H9 (cell line): ENCODE data around the gene STARD7. TPM values are rescaled to one million over a fixed set of nuclear protein-coding genes. Genes with fewer than 3 reads are reported as not detected.

Source experiments
- DNase-seq: peaks from one replicate; pipeline ENCODE4 v3.0.0-alpha.2; 2017
- H2AFZ ChIP-seq: one replicate; pipeline ENCODE4 v1.6.1; 2013; ENCODE audit warnings: mild to moderate bottlenecking, low read length, control low read depth, moderate library complexity
- H2AK5ac ChIP-seq: 2 replicates; pipeline ENCODE4 v1.6.1; 2013; ENCODE audit warnings: low read length, control low read depth, mixed read lengths; ENCODE audit not compliant: insufficient read length
- H2BK120ac ChIP-seq: one replicate; pipeline ENCODE4 v1.6.1; 2013; ENCODE audit warnings: low read depth, mild to moderate bottlenecking, low read length, control low read depth, inconsistent platforms; ENCODE audit not compliant: poor library complexity, severe bottlenecking
- H2BK12ac ChIP-seq: 2 replicates; pipeline ENCODE4 v1.6.1; 2013; ENCODE audit warnings: low read length, control low read depth, mixed read lengths, low read depth; ENCODE audit not compliant: insufficient read length
- H2BK15ac ChIP-seq: 2 replicates; pipeline ENCODE4 v1.6.1; 2013; ENCODE audit warnings: low read depth, low read length, control low read depth
- H2BK20ac ChIP-seq: one replicate; pipeline ENCODE4 v1.6.1; 2013; ENCODE audit warnings: low read depth, mild to moderate bottlenecking, low read length, control low read depth, inconsistent platforms; ENCODE audit not compliant: poor library complexity, severe bottlenecking
- H2BK5ac ChIP-seq: 2 replicates; pipeline ENCODE4 v1.6.1; 2013; ENCODE audit warnings: low read length, control low read depth, mixed read lengths; ENCODE audit not compliant: insufficient read length
- H3K14ac ChIP-seq: 2 replicates; pipeline ENCODE4 v1.6.1; 2013; ENCODE audit warnings: low read length, control low read depth; ENCODE audit not compliant: insufficient read depth
- H3K18ac ChIP-seq: 2 replicates; pipeline ENCODE4 v1.6.1; 2013; ENCODE audit warnings: low read depth, mild to moderate bottlenecking, mixed read lengths, low read length, control low read depth; ENCODE audit not compliant: insufficient read length
- H3K23ac ChIP-seq: 2 replicates; pipeline ENCODE4 v1.6.1; 2013; ENCODE audit warnings: low read length, control low read depth, mixed read lengths, low read depth; ENCODE audit not compliant: insufficient read length
- H3K23me2 ChIP-seq: 2 replicates; pipeline ENCODE4 v1.6.1; 2013; ENCODE audit warnings: low read depth, mild to moderate bottlenecking, mixed read lengths, low read length, control low read depth; ENCODE audit not compliant: insufficient read length, poor library complexity, severe bottlenecking
- H3K27ac ChIP-seq: 2 replicates; pipeline ENCODE4 v1.5.1; 2013; ENCODE audit warnings: low read length, control low read depth, mixed read lengths, low read depth; ENCODE audit not compliant: insufficient read length
- H3K27me3 ChIP-seq: 2 replicates; pipeline ENCODE4 v1.6.1; 2013; ENCODE audit warnings: low read length, control low read depth, inconsistent platforms; ENCODE audit not compliant: insufficient read depth
- H3K4ac ChIP-seq: 2 replicates; pipeline ENCODE4 v1.6.1; 2013; ENCODE audit warnings: low read depth, mild to moderate bottlenecking, control low read depth, inconsistent platforms, low read length, moderate library complexity
- H3K4me1 ChIP-seq: 2 replicates; pipeline ENCODE4 v1.6.1; 2013; ENCODE audit warnings: low read length, control low read depth, inconsistent platforms; ENCODE audit not compliant: insufficient read depth
- H3K4me2 ChIP-seq: 2 replicates; pipeline ENCODE4 v1.6.1; 2013; ENCODE audit warnings: low read length, control low read depth, mixed read lengths; ENCODE audit not compliant: insufficient read length, insufficient read depth
- H3K56ac ChIP-seq: 2 replicates; pipeline ENCODE4 v1.6.1; 2013; ENCODE audit warnings: low read depth, mild to moderate bottlenecking, mixed read lengths, low read length, control low read depth; ENCODE audit not compliant: insufficient read length
- H3K79me1 ChIP-seq: 2 replicates; pipeline ENCODE4 v1.6.1; 2013; ENCODE audit warnings: low read depth, mild to moderate bottlenecking, moderate library complexity, low read length, control low read depth, inconsistent platforms; ENCODE audit not compliant: insufficient read depth, poor library complexity, severe bottlenecking
- H3K79me2 ChIP-seq: 2 replicates; pipeline ENCODE4 v1.6.1; 2013; ENCODE audit warnings: low read length, control low read depth, inconsistent platforms; ENCODE audit not compliant: insufficient read depth
- H3K9ac ChIP-seq: 2 replicates; pipeline ENCODE4 v1.6.1; 2013; ENCODE audit warnings: low read length, control low read depth, mixed read lengths; ENCODE audit not compliant: insufficient read length; ENCODE audit errors: extremely low read depth
- H3K9me3 ChIP-seq: one replicate; pipeline ENCODE4 v1.6.1; 2013; ENCODE audit warnings: low read depth, low read length, inconsistent platforms; ENCODE audit not compliant: control insufficient read depth
- H3T11ph ChIP-seq: one replicate; pipeline ENCODE4 v1.6.1; 2013; ENCODE audit warnings: mild to moderate bottlenecking, low read length, control low read depth, inconsistent platforms
- H4K20me1 ChIP-seq: one replicate; pipeline ENCODE4 v1.6.1; 2013; ENCODE audit not compliant: control insufficient read depth, insufficient read length, insufficient read depth
- H4K5ac ChIP-seq: 2 replicates; pipeline ENCODE4 v1.6.1; 2013; ENCODE audit warnings: low read depth, mild to moderate bottlenecking, mixed read lengths, low read length, control low read depth; ENCODE audit not compliant: insufficient read length
- H4K8ac ChIP-seq: replicated peaks from 2 replicates; pipeline ENCODE4 v1.6.1; 2013; ENCODE audit warnings: low read length, control low read depth, mixed read lengths, low read depth; ENCODE audit not compliant: insufficient read length
- H4K91ac ChIP-seq: 2 replicates; pipeline ENCODE4 v1.6.1; 2013; ENCODE audit warnings: low read depth, mild to moderate bottlenecking, moderate library complexity, mixed read lengths, low read length, control low read depth; ENCODE audit not compliant: insufficient read length
- H3K27ac Mint-ChIP-seq, 3 experiments: 2 replicates in 2 of 3; 3 replicates in 1 of 3; pipeline ENCODE4 v1.8.0; 2020 to 2021; ENCODE audit warnings: mixed read lengths in 3 of 3, mild to moderate bottlenecking in 1 of 3, moderate library complexity in 1 of 3
- H3K27me3 Mint-ChIP-seq: 2 replicates; pipeline ENCODE4 v1.8.0; 2021; ENCODE audit warnings: low read depth, mild to moderate bottlenecking, moderate library complexity, mixed read lengths
- H3K36me3 Mint-ChIP-seq, 3 experiments: 2 replicates in 2 of 3; 3 replicates in 1 of 3; pipeline ENCODE4 v1.8.0; 2020 to 2021; ENCODE audit warnings: low read depth in 3 of 3, mixed read lengths in 3 of 3; ENCODE audit not compliant: insufficient read depth in 1 of 3
- H3K4me1 Mint-ChIP-seq, 2 experiments: 2 replicates each; pipeline ENCODE4 v1.8.0; 2020; ENCODE audit warnings: mixed read lengths in 2 of 2
- H3K4me3 Mint-ChIP-seq, 2 experiments: 2 replicates in 1 of 2; 3 replicates in 1 of 2; pipeline ENCODE4 v1.8.0; 2020 to 2021; ENCODE audit warnings: mild to moderate bottlenecking in 2 of 2, mixed read lengths in 2 of 2, moderate library complexity in 1 of 2
- H3K9me3 Mint-ChIP-seq, 2 experiments: 2 replicates in 1 of 2; 3 replicates in 1 of 2; pipeline ENCODE4 v1.8.0; 2020; ENCODE audit warnings: mild to moderate bottlenecking in 2 of 2, mixed read lengths in 2 of 2, moderate library complexity in 1 of 2
- WGBS: extraction: QIAGEN DNeasy Blood & Tissue Kit; methylation state at CpG from one replicate; pipeline ENCODE4 v1.1.7; 2013; ENCODE audit warnings: missing lambda C conversion rate, low lambda C conversion rate, mixed read lengths; ENCODE audit not compliant: insufficient read length; ENCODE audit errors: extremely low coverage; 5-methylcytosine and 5-hydroxymethylcytosine counted together
- total RNA-seq: library from RNA; stranded (reverse); gene quantifications from 2 replicates; pipeline ENCODE4 v1.2.1, GENCODE V29; 2021
- TF ChIP-seq, protein P1 (sequence below): fragments of 200-600 bp; sonication (generic); conservative IDR thresholded peaks from 3 replicates; pipeline ENCODE4 v1.8.0; 2021; ENCODE audit warnings: antibody characterized with exemption, mild to moderate bottlenecking

The STARD7 gene
- total RNA-seq, 1 experiment from 2014 or later: 212 TPM

GRCh38 chr2:96171831-96172230, 36.8 kb downstream of the STARD7 start:
- H4K5ac ChIP-seq: no peak overlapping the region
- no peaks in the 10 kb centered on the region for H3K9me3 ChIP-seq
- no peaks in the 10 kb centered on the region for H4K20me1 ChIP-seq
- Mint-ChIP-seq H3K9me3 (peaks cover 8 to 18% of the 10 kb centered on the region in 2 experiments), H3K27me3 (peaks cover 3% of the 10 kb centered on the region), H3K27ac (peak overlapping the region in 1 of 3 experiments; percentile 10; a peak in 1 of 7 replicates), H3K4me1 (peaks cover 6 to 7% of the 10 kb centered on the region in 2 experiments; a peak in 3 of 4 replicates), H3K36me3 (peaks cover 0 to 8% (median 0%) of the 10 kb centered on the region in 3 experiments; a peak in 1 of 7 replicates), H3K4me3 (no peak overlapping the region)
- no peak overlapping the region for H2BK15ac ChIP-seq
- no peak overlapping the region for H2BK20ac ChIP-seq
- H4K91ac ChIP-seq: no peak overlapping the region
- H2BK12ac ChIP-seq: no peak overlapping the region
- H4K8ac ChIP-seq: no peak overlapping the region
- WGBS: no CpG with 5 or more reads among the region's 15 CpGs
- DNase-seq: no peak
- no peak overlapping the region for H3K4ac ChIP-seq
- no peak overlapping the region for H3K14ac ChIP-seq
- no peak overlapping the region for H2AK5ac ChIP-seq
- H3K4me1 ChIP-seq: peaks cover 2% of the 10 kb centered on the region; the same call in 1 of the 2 replicates
- TF ChIP-seq, protein P1, sequence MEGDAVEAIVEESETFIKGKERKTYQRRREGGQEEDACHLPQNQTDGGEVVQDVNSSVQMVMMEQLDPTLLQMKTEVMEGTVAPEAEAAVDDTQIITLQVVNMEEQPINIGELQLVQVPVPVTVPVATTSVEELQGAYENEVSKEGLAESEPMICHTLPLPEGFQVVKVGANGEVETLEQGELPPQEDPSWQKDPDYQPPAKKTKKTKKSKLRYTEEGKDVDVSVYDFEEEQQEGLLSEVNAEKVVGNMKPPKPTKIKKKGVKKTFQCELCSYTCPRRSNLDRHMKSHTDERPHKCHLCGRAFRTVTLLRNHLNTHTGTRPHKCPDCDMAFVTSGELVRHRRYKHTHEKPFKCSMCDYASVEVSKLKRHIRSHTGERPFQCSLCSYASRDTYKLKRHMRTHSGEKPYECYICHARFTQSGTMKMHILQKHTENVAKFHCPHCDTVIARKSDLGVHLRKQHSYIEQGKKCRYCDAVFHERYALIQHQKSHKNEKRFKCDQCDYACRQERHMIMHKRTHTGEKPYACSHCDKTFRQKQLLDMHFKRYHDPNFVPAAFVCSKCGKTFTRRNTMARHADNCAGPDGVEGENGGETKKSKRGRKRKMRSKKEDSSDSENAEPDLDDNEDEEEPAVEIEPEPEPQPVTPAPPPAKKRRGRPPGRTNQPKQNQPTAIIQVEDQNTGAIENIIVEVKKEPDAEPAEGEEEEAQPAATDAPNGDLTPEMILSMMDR: no peak
- H3K23ac ChIP-seq: no peak overlapping the region
- no peak overlapping the region for H2BK5ac ChIP-seq
- H2BK120ac ChIP-seq: no peak overlapping the region
- H3K18ac ChIP-seq: no peak overlapping the region
- H3T11ph ChIP-seq: no peak overlapping the region
- H3K79me2 ChIP-seq: no peaks in the 10 kb centered on the region
- no peak overlapping the region for H2AFZ ChIP-seq
- no peaks in the 10 kb centered on the region for H3K79me1 ChIP-seq
- H3K56ac ChIP-seq: no peak overlapping the region
- no peaks in the 10 kb centered on the region for H3K27me3 ChIP-seq
- H3K23me2 ChIP-seq: no peaks in the 10 kb centered on the region
- no peak overlapping the region for H3K9ac ChIP-seq
- H3K4me2 ChIP-seq: no peak overlapping the region
- H3K27ac ChIP-seq: no peak overlapping the region
